ENCODE measurements around the gene FAM236B. TPM values are rescaled to one million over a fixed set of nuclear protein-coding genes. Genes with fewer than 3 reads are reported as not detected.
A peak's percentile ranks its signal among the peaks of the same experiment; 100 is the strongest.
"Not testable (repeated sequence)": the region's sequence is repeated elsewhere in the genome, so short reads cannot be mapped to it uniquely, and the experiment has no call there.

FAM236B gene
- total RNA-seq, 3 donors from 2014 or later (not counting 1 experiment from before 2014, with no cell fraction given), result not detected

DNA sequence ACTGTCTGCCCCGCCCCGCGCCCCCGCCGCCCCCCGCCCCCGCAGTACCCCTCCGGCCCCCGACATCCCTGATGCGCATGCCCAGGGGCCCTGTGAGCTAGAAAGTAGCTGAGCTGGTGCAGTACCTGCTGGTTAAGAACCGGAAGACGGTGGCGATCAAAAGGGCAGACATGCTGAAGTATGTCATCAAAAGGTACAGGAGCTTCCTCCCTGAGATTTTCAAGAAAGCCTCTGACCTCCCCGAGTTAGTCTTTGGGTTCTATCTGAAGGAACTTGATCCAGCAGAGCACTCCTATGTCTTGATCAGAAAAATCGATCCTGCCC lies 5.0 kb downstream of the FAM236B start:
- H3K4me3 Mint-ChIP-seq; H3K27me3 ChIP-seq (ENCODE audit: control insufficient read depth, insufficient read depth, low read length); H3K27me3 Mint-ChIP-seq (ENCODE audit: low read depth in 2 of 2); H3K4me1 Mint-ChIP-seq; DNase-seq; H3K27ac Mint-ChIP-seq; H3K9me3 ChIP-seq (ENCODE audit: control insufficient read depth, insufficient read depth, low read length); H3K9me3 Mint-ChIP-seq; H3K4me3 ChIP-seq (ENCODE audit: low read length); intact Hi-C loops (cut with micrococcal nuclease); H3K4me1 ChIP-seq (ENCODE audit: control insufficient read depth, insufficient read depth, low read length); H3K36me3 Mint-ChIP-seq; H3K27ac ChIP-seq (ENCODE audit: low read length); H3K36me3 ChIP-seq (ENCODE audit: control insufficient read depth, insufficient read depth, low read length): not testable (repeated sequence)
- no CpG with 5 or more reads among the region's 15 CpGs for WGBS (ENCODE audit: insufficient coverage)
- ATAC-seq, result peak; percentile 56 to 66 (median 59)

DNA sequence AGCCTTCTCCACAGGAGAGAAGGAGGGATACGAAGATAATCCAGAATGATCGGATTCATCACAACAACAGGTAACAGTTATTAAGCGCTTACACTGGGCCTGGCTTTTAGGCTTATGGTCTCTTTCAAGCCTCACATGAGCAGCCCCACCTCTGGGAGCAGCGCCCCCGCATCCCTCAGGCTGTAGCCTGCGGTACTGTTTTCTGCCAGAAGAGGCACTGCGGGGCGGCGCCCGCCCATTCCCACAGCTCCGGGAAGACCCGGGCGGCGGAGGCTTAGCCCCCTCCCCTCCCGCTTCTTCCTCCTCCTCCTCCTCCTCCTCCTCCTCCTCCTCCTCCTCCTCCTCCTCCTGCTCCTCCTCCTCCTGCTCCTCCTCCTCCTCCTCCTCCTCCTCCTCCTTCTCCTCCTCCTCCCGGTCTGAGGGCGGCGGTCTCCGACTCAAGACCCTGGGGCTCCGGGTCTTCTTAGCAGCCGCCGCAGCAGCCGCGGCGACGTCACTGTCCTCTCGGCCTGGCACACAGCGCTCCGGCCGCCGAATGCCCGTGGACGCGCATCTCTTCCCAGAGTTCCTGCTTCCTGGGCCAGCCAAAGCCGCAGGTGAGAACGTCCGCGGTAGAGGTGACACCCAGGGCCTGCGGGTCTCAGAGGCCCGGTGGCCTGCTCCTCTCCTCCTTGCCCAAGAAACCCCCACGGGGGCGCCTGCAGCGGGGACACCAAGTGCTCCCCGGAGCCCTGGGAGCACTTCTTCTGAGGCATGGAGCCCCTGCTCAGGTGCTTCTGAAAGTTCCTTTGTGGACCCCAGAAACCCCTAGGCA lies 5.6 kb downstream of the FAM236B start, which contains the start of gene DMRTC1B:
TSS of gene DMRTC1B (plus strand) at position 238 of the 814 bp plus-strand sequence. CDS start 68,246 bp downstream, outside the sequence.
- intact Hi-C loops (cut with micrococcal nuclease); H3K9me3 ChIP-seq (ENCODE audit: control insufficient read depth, insufficient read depth, low read length); H3K27ac Mint-ChIP-seq; H3K27me3 ChIP-seq (ENCODE audit: control insufficient read depth, insufficient read depth, low read length); H3K4me1 ChIP-seq (ENCODE audit: control insufficient read depth, insufficient read depth, low read length); H3K36me3 Mint-ChIP-seq; H3K27me3 Mint-ChIP-seq (ENCODE audit: low read depth in 2 of 2); DNase-seq; H3K4me1 Mint-ChIP-seq; H3K4me3 ChIP-seq (ENCODE audit: low read length); H3K27ac ChIP-seq (ENCODE audit: low read length); H3K9me3 Mint-ChIP-seq; H3K4me3 Mint-ChIP-seq; H3K36me3 ChIP-seq (ENCODE audit: control insufficient read depth, insufficient read depth, low read length): not testable (repeated sequence)
- no CpG with 5 or more reads among the region's 44 CpGs for WGBS (ENCODE audit: insufficient coverage)
- ATAC-seq, result peak; percentile 67 to 84 (median 81)

DNA sequence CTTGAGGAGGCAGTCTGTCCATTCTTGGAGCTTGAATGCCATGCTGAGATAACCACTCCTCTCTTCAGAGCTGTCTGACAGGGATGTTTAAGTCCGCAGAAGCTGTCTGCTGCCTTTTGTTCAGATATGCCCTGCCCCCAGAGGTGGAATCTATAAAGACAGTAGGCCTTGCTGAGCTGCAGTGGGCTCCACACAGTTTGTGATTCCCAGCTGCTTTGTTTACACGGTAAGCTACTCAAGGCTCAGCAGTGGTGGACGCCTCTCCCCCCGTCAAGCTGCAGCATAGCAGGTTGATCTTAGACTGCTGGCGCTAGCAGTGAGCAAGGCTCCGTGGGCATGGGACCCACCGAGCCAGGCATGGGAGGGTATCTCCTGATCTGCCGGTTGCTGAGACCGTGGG lies 22.0 kb downstream of the FAM236B start:
- H3K27ac ChIP-seq (ENCODE audit: low read length); H3K36me3 ChIP-seq (ENCODE audit: control insufficient read depth, insufficient read depth, low read length); H3K27me3 Mint-ChIP-seq (ENCODE audit: low read depth in 2 of 2); H3K4me3 Mint-ChIP-seq; H3K4me3 ChIP-seq (ENCODE audit: low read length); ATAC-seq; intact Hi-C loops (cut with micrococcal nuclease); H3K4me1 ChIP-seq (ENCODE audit: control insufficient read depth, insufficient read depth, low read length); H3K36me3 Mint-ChIP-seq; H3K27ac Mint-ChIP-seq; DNase-seq; H3K9me3 Mint-ChIP-seq; H3K27me3 ChIP-seq (ENCODE audit: control insufficient read depth, insufficient read depth, low read length); H3K9me3 ChIP-seq (ENCODE audit: control insufficient read depth, insufficient read depth, low read length); H3K4me1 Mint-ChIP-seq: not testable (repeated sequence)
- WGBS (ENCODE audit: insufficient coverage), result no CpG with 5 or more reads among the region's 9 CpGs

DNA sequence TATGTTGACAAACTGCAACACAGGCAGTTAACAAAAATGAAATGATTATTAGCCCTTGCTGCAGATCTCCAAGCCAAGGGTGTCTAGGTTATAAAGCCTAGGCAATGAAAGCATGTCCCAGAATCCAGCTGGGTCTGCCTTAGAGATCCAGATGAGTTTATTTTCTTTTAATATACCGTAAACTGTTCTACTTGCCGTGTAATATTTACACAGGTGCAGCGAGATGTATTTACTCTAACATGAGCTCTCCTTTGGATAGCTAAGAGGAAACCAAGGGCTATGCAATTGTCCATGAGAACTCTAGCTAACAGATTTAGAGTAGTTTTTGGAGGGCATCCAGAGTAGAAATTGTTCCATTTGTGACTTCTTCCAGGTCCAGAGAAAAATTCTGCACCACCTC lies 33.9 kb downstream of the FAM236B start:
- H3K9me3 ChIP-seq (ENCODE audit: control insufficient read depth, insufficient read depth, low read length); H3K36me3 ChIP-seq (ENCODE audit: control insufficient read depth, insufficient read depth, low read length); H3K4me3 ChIP-seq (ENCODE audit: low read length); H3K27me3 Mint-ChIP-seq (ENCODE audit: low read depth in 2 of 2); H3K4me1 Mint-ChIP-seq; H3K27ac Mint-ChIP-seq; intact Hi-C loops (cut with micrococcal nuclease); H3K36me3 Mint-ChIP-seq; H3K27me3 ChIP-seq (ENCODE audit: control insufficient read depth, insufficient read depth, low read length); H3K27ac ChIP-seq (ENCODE audit: low read length); H3K4me1 ChIP-seq (ENCODE audit: control insufficient read depth, insufficient read depth, low read length); DNase-seq; H3K9me3 Mint-ChIP-seq; H3K4me3 Mint-ChIP-seq; ATAC-seq: not testable (repeated sequence)
- no CpG with 5 or more reads among the region's 3 CpGs for WGBS (ENCODE audit: insufficient coverage)

DNA sequence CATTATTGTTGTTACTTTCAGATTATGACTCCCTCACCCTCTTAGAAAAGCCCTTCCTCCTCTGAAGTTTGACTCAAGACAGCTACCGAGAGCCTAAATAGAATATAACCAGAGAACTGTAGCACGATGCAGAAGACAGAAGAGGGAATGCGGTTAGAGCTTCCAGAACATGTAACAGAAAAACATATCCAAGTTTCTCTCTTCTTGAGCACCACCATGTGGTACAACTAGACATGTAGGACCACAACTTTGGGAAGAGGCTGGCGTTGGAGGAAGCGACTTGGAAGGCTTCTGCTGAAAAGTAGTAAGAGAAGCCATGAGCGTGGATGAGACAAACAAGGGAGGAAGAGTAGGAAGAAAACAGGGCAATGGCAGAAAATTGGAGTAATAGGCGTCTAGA lies 36.9 kb downstream of the FAM236B start:
- not testable (repeated sequence) for H3K4me1 Mint-ChIP-seq

More for the DNA sequence above, 36.9 kb downstream of the FAM236B start:
- H3K27me3 Mint-ChIP-seq (ENCODE audit: low read depth in 2 of 2), result peaks cover 0 to 13% of the 10 kb centered on the region in 2 donors
- H3K4me3 Mint-ChIP-seq; DNase-seq; H3K4me1 ChIP-seq (ENCODE audit: control insufficient read depth, insufficient read depth, low read length); H3K27ac ChIP-seq (ENCODE audit: low read length); H3K27me3 ChIP-seq (ENCODE audit: control insufficient read depth, insufficient read depth, low read length); intact Hi-C loops (cut with micrococcal nuclease); H3K9me3 ChIP-seq (ENCODE audit: control insufficient read depth, insufficient read depth, low read length); H3K9me3 Mint-ChIP-seq; H3K27ac Mint-ChIP-seq; H3K36me3 ChIP-seq (ENCODE audit: control insufficient read depth, insufficient read depth, low read length); H3K4me3 ChIP-seq (ENCODE audit: low read length); ATAC-seq; H3K36me3 Mint-ChIP-seq: not testable (repeated sequence)
- no CpG with 5 or more reads among the region's 7 CpGs for WGBS (ENCODE audit: insufficient coverage)

Data from natural killer cell (primary cell).